ENCODE data around the gene SCEL.

- no peak for TF ChIP-seq CTCF (IDR thresholded peaks at IDR 0.05)
- TF ChIP-seq POLR2A (IDR thresholded peaks at IDR 0.05): no peak
These were observed 157.4 kb downstream of the SCEL start for GRCh38 chr13:77692746-77693448.

Measured in Peyer's patch (tissue), 4 donors.